22Rv1 (cell line): ENCODE results near the gene RPL23.

ENCODE experiments used
- ZFX ChIP-seq: fragments of 450-650 bp; IDR thresholded peaks from 2 replicates; pipeline ENCODE4 v1.6.1; 2017; ENCODE audit warnings: antibody characterized with exemption, borderline replicate concordance
- TF ChIP-seq, protein P1 (sequence below): fragments of 450-650 bp; IDR thresholded peaks from 2 replicates; pipeline ENCODE4 v1.5.1; 2017; ENCODE audit warnings: mild to moderate bottlenecking

GRCh38 chr17:38871247-38872015 is 17.9 kb upstream of the RPL23 start:
- TF ChIP-seq, protein P1, sequence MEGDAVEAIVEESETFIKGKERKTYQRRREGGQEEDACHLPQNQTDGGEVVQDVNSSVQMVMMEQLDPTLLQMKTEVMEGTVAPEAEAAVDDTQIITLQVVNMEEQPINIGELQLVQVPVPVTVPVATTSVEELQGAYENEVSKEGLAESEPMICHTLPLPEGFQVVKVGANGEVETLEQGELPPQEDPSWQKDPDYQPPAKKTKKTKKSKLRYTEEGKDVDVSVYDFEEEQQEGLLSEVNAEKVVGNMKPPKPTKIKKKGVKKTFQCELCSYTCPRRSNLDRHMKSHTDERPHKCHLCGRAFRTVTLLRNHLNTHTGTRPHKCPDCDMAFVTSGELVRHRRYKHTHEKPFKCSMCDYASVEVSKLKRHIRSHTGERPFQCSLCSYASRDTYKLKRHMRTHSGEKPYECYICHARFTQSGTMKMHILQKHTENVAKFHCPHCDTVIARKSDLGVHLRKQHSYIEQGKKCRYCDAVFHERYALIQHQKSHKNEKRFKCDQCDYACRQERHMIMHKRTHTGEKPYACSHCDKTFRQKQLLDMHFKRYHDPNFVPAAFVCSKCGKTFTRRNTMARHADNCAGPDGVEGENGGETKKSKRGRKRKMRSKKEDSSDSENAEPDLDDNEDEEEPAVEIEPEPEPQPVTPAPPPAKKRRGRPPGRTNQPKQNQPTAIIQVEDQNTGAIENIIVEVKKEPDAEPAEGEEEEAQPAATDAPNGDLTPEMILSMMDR, result no peak
- TF ChIP-seq ZFX, result no peak
